ENCODE data around the gene MTHFD1. TPM values are rescaled to one million over a fixed set of nuclear protein-coding genes. Genes with fewer than 3 reads are reported as not detected.
A peak's percentile ranks its signal among the peaks of the same experiment; 100 is the strongest.
"Not testable (repeated sequence)": the region's sequence is repeated elsewhere in the genome, so short reads cannot be mapped to it uniquely, and the experiment has no call there.

The MTHFD1 gene
- total RNA-seq, result 100 to 1,000 TPM; 231 to 238 TPM

DNA sequence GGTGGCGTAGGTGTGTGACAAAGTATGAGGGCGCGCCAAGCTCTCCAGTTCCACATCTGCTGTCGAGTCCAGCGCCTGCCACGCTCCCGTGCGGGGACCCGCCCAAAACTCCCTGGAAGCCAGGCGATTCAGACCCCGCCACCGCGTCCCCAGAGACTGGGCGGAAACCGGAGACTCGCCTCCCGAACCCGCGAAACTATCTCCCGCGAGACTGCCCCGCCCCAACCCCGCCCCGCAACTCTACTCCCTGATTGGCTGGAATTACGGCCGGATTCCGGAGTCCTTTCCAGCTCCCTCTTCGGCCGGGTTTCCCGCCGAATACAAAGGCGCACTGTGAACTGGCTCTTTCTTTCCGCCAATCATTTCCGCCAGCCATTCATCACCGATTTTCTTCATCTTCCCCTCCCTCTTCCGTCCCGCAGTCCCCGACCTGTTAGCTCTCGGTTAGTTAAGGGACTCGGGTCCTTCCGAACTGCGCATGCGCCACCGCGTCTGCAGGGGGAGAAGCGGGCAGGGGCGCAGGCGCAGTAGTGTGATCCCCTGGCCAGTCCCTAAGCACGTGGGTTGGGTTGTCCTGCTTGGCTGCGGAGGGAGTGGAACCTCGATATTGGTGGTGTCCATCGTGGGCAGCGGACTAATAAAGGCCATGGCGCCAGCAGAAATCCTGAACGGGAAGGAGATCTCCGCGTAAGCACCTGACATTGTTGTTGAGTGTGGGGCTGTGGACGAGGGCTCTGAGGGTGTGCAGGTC lies at the start of gene MTHFD1:
MTHFD1 (plus strand) TSS at position 572 of the 751 bp plus-strand sequence; CDS start at position 647, 75 bp downstream.
- Mint-ChIP-seq H3K27me3 (ENCODE audit: low read depth) (no peaks in the 10 kb centered on the region), H3K4me3 (peak within 1 kb of the TSS; percentile 99), H3K9me3 (ENCODE audit: insufficient read depth) (no peaks in the 10 kb centered on the region), H3K4me1 (ENCODE audit: low read depth) (peaks cover 46% of the 10 kb centered on the region), H3K27ac (peak within 1 kb of the TSS; percentile 94), H3K36me3 (ENCODE audit: low read depth) (peaks cover 43% of the 10 kb centered on the region)
- DNase-seq (peak; percentile 99), ATAC-seq (peak; percentile 92)
- ChIA-PET POLR2A (interaction anchor here (0.5 to 4.4 kb wide), 30 partner anchors 9 to 746 kb away, joined by 3 to 55 read pairs (median 4); partner anchors contain the start of genes AKAP5, HSPA2, WDR89 and ZBTB1), CTCF (interaction anchor here (0.8 to 3.2 kb wide), 12 partner anchors 16 to 618 kb away, joined by 3 to 14 read pairs (median 4); partner anchors contain the start of gene ZBTB1)

DNA sequence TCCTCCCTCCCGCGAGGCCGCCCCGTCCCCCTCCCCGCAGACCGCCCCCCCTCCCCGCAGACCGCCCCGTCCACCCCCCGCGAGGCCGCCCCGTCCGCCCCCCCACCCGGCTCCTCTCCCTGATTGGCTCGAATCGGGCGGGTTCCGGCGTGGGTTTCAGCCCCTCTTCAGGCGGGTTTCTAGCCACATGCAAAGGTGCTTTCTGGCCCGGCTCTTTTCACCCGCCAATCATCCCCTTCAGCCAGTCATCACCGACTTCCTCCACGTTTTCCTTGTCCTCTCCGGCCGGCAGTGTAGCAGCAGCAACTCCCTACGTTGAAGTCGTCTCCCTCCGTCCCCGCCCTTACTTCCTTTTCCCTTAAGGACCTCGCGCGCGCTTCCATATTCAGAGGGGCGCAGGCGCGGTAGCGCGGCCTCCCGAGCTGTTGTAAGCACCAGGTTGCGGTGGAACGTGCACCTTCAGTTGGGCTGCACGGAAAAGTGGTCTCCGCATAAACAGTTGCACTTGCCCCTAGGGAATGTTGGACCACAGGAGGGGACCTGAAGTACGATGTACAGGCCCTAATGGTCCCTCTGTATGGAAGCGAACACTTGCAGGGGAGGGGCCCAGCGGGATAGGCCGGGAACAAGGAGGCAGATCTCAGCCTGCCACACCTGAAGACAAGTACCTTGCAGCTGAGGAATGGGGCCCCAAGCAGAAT lies 49.4 kb upstream of the MTHFD1 start:
- Mint-ChIP-seq H3K4me3 (peak overlapping the region; percentile 92), H3K27me3 (ENCODE audit: low read depth) (no peaks in the 10 kb centered on the region), H3K36me3 (ENCODE audit: low read depth) (peaks cover 9% of the 10 kb centered on the region), H3K9me3 (ENCODE audit: insufficient read depth) (no peaks in the 10 kb centered on the region), H3K27ac (peak overlapping the region; percentile 92), H3K4me1 (ENCODE audit: low read depth) (peaks cover 30% of the 10 kb centered on the region)
- peak; percentile 96 for DNase-seq
- peak; percentile 85 for ATAC-seq
- POLR2A ChIA-PET, result interaction anchor here (0.7 to 2.2 kb wide), 10 partner anchors 49 to 861 kb away, joined by 3 to 20 read pairs (median 4); partner anchors contain the start of genes MTHFD1 and ZBTB1
- CTCF ChIA-PET, result interaction anchor here (1.0 to 2.5 kb wide), 5 partner anchors 35 to 172 kb away, joined by 3 to 10 read pairs (median 4); no protein-coding TSS in a partner anchor

DNA sequence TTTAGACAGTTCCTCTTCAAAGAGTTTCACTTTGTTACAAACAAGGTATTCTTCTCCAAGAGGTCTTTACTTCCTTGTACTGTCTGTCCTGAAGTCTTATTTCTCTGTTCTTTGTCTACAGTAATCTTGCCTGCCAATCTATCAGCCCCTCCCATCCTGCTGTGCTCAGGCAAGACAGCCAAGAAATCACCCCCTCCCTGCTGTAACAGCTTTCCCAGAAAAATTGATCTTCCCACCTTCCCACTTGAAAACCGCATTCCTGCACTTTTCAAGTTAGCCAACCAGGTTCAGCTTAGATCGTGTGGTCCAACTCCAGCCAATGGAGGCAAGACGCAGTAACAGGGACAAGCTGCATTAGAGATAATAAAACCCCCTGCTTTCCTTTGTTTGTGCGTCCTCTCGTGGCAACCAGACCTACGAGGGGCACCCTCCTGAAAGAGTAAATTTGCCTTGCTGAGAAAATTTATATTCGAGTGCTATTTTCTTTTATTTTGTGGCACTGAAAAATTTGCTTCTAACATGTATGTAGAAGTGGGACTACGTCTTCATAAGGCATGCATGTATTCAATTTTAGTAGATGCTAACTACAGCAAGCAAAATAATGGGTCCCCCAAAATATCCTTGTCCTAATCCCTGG lies 47.5 kb upstream of the MTHFD1 start:
- H3K27ac Mint-ChIP-seq, result no peak overlapping the region
- CTCF ChIA-PET, result interaction anchor here (1.2 to 1.8 kb wide), 2 partner anchors 34 to 89 kb away, joined by 3 to 4 read pairs; no protein-coding TSS in a partner anchor
- POLR2A ChIA-PET, result interaction anchor here (0.6 kb wide), 1 partner anchor 1871 kb away, joined by 4 read pairs; no protein-coding TSS in a partner anchor

DNA sequence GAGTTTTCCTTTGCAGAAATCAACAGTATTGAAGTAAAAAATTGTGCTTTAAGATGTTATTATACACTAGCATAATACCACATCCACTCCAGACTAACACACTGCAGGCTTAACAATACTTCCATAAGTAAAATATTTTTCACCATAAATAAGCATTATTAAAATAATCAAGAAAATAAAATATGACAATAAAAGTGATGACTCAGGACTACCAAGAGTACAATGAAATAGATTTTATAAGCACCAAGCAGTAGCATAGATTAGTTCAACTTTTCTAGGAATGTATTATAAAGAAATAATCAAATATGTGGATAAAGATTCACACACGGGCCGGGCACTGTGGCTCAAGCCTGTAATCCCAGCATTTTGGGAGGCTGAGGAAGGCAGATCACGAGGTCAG lies 40.4 kb upstream of the MTHFD1 start:
- no peaks in the 10 kb centered on the region for H3K36me3 Mint-ChIP-seq (ENCODE audit: low read depth)
- DNase-seq (no peak), ATAC-seq (no peak)
- H3K27ac Mint-ChIP-seq, result no peak overlapping the region
- peaks cover 5% of the 10 kb centered on the region for H3K4me1 Mint-ChIP-seq (ENCODE audit: low read depth)
- CTCF ChIA-PET, result no interaction called here
- H3K27me3 Mint-ChIP-seq (ENCODE audit: low read depth), result no peaks in the 10 kb centered on the region
- H3K4me3 Mint-ChIP-seq, result no peak overlapping the region
- POLR2A ChIA-PET, result no interaction called here
- no peaks in the 10 kb centered on the region for H3K9me3 Mint-ChIP-seq (ENCODE audit: insufficient read depth)

More for the DNA sequence above, 47.5 kb upstream of the MTHFD1 start:
- H3K4me1 Mint-ChIP-seq (ENCODE audit: low read depth), result peaks cover 33% of the 10 kb centered on the region
- H3K9me3 Mint-ChIP-seq (ENCODE audit: insufficient read depth), result no peaks in the 10 kb centered on the region
- no peak overlapping the region for H3K4me3 Mint-ChIP-seq
- ATAC-seq, result no peak
- H3K27me3 Mint-ChIP-seq (ENCODE audit: low read depth), result no peaks in the 10 kb centered on the region
- DNase-seq, result no peak
- H3K36me3 Mint-ChIP-seq (ENCODE audit: low read depth), result peaks cover 9% of the 10 kb centered on the region

DNA sequence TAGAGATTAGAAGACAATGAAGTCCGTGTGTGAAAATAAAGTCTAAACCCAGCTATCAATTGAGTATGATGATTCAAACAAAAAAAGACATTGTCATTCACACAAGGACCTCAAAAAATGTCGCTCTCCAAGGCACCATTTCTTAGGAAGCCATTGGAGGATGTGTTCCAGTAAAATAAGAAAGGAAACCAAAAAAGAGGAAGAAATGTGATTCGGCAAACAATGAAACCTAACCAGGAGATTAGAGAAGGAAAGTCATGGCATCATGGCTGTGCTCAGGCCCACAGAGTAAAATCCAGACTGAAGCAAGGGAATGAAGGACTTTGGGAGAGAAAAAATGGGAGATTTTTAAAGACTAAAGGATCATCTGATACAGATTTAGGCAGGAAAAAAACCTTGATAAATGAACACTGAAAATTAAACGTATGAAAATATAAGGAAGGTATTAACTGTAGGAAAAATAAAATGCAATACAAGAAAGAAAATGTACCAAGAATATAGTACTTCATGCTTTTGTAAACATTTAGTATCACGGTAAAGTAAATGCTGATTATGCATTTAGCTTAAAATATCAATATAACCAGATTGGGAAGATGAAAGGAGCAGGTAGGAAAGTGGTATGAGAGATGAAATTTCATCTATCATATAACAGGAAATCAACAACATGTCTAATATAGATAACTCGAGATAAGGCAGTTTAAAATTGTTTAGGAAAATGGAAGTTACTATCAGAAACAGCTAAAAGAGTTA lies 38.2 kb upstream of the MTHFD1 start:
- Mint-ChIP-seq H3K4me3 (no peak overlapping the region), H3K36me3 (ENCODE audit: low read depth) (no peaks in the 10 kb centered on the region), H3K27me3 (ENCODE audit: low read depth) (no peaks in the 10 kb centered on the region), H3K27ac (no peak overlapping the region), H3K9me3 (ENCODE audit: insufficient read depth) (no peaks in the 10 kb centered on the region), H3K4me1 (ENCODE audit: low read depth) (no peaks in the 10 kb centered on the region)
- ChIA-PET POLR2A (no interaction called here), CTCF (interaction anchor here (0.6 to 1.0 kb wide), 3 partner anchors 16 to 85 kb away, joined by 3 to 4 read pairs (median 3); no protein-coding TSS in a partner anchor)
- DNase-seq, result no peak
- no peak for ATAC-seq

DNA sequence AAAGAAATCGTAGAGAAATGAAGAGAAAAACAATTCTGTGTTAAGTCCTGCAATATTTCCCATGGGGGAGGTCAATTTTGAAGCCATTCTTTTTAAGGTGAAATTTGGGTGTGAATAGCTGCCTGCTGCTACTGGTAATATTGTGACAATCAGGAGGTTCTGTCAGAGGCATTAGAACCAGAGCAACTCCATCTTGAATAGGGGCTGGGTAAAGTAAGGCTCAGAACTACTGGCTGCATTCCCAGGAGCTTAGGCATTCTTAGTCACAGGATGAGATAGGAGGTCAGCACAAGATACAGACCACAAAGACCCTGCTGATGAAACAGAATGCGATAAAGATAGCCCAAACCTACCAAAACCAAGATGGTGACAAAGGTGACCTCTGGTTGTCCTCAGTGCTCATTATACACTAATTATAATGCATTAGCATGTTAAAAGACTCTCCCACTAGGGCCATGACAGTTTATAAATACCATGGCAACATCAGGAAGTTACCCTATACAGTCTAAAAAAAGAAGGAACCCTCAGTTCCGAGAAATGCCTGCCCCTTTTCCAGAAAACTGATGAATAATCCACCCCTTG lies 24.8 kb upstream of the MTHFD1 start:
- no peak for ATAC-seq

DNA sequence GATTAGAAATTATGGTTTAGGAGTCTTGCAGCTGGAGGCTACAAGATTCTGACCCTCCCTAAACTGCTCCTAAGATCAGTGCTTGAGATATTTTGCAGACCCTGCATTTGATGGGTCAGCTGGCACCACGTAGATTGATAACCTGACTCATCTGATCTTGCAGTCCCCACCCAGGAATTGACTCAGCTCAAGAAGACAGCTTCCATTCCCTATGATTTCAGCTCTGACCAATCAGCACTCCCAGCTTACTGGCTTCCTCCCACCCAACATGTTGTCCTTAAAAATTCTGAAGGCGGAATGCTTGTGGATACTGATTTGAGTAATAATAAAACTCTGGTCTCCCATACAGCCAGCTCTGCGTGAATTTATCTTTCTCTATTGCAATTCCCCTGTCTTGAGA lies 23.2 kb upstream of the MTHFD1 start:
- Mint-ChIP-seq H3K27me3 (ENCODE audit: low read depth) (no peaks in the 10 kb centered on the region), H3K27ac (no peak overlapping the region), H3K36me3 (ENCODE audit: low read depth) (no peaks in the 10 kb centered on the region), H3K9me3 (ENCODE audit: insufficient read depth) (no peaks in the 10 kb centered on the region), H3K4me3 (no peak overlapping the region), H3K4me1 (ENCODE audit: low read depth) (no peaks in the 10 kb centered on the region)
- ATAC-seq (no peak), DNase-seq (no peak)
- ChIA-PET CTCF (no interaction called here), POLR2A (no interaction called here)

More for the DNA sequence above, 24.8 kb upstream of the MTHFD1 start:
- Mint-ChIP-seq H3K9me3 (ENCODE audit: insufficient read depth) (no peaks in the 10 kb centered on the region), H3K27ac (no peak overlapping the region), H3K4me1 (ENCODE audit: low read depth) (no peaks in the 10 kb centered on the region), H3K36me3 (ENCODE audit: low read depth) (no peaks in the 10 kb centered on the region), H3K27me3 (ENCODE audit: low read depth) (no peaks in the 10 kb centered on the region), H3K4me3 (no peak overlapping the region)
- POLR2A ChIA-PET, result no interaction called here
- no peak for DNase-seq
- CTCF ChIA-PET, result interaction anchor here (1.5 to 1.7 kb wide), 2 partner anchors 19 to 60 kb away, joined by 3 to 4 read pairs; no protein-coding TSS in a partner anchor

DNA sequence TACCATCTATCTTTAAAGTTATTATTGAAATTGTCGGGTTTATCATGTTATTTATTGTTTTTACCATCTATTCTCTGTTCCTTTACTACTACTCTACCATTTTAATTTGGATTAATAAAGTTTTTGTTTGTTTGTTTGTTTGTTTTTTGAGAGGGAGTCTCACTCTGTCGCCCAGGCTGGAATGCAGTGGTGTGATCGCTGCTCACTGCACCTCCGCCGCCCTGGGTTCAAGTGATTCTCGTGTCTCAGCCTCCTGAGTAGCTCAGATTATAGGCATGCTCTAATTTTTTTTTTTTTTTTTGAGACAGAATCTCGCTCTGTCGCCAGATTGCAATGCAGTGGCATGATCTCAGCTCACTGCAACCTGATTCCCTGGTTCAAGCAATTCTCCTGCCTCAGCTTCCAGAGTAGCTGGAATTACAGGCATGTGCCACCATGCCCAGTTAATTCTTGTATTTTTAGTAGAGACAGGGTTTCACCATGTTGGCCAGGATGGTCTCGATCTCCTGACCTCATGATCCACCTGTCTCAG lies 22.7 kb upstream of the MTHFD1 start:
- H3K9me3 Mint-ChIP-seq (ENCODE audit: insufficient read depth); DNase-seq; POLR2A ChIA-PET; H3K4me3 Mint-ChIP-seq; H3K27ac Mint-ChIP-seq; CTCF ChIA-PET; ATAC-seq; H3K4me1 Mint-ChIP-seq (ENCODE audit: low read depth); H3K36me3 Mint-ChIP-seq (ENCODE audit: low read depth); H3K27me3 Mint-ChIP-seq (ENCODE audit: low read depth): not testable (repeated sequence)

DNA sequence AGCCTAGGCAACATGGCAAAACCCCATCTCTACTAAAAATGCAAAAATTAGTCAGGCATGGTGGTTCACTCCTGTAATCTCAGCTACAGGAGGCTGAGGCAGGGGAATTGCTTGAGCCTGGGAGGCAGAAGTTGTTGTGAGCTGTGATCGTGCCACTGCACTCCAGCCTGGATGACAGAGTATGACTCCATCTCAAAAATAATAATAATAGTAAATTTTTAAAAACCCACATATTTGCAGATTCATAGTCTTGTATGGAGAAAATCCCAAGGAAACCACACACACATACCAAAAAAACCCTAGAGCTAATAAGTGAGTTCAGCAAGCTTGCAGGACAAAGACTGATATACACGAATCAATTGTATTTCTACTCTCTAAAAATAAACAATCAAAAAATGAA lies 19.0 kb upstream of the MTHFD1 start:
- DNase-seq, result no peak
- H3K4me3 Mint-ChIP-seq, result no peak overlapping the region
- no peaks in the 10 kb centered on the region for H3K4me1 Mint-ChIP-seq (ENCODE audit: low read depth)
- no peaks in the 10 kb centered on the region for H3K27me3 Mint-ChIP-seq (ENCODE audit: low read depth)
- ChIA-PET CTCF (interaction anchor here (0.6 kb wide), 1 partner anchor 523 kb away, joined by 3 read pairs; no protein-coding TSS in a partner anchor), POLR2A (interaction anchor here (1.0 kb wide), 1 partner anchor 18 kb away, joined by 3 read pairs; no protein-coding TSS in a partner anchor)
- no peak for ATAC-seq
- H3K9me3 Mint-ChIP-seq (ENCODE audit: insufficient read depth), result no peaks in the 10 kb centered on the region
- no peak overlapping the region for H3K27ac Mint-ChIP-seq
- no peaks in the 10 kb centered on the region for H3K36me3 Mint-ChIP-seq (ENCODE audit: low read depth)

DNA sequence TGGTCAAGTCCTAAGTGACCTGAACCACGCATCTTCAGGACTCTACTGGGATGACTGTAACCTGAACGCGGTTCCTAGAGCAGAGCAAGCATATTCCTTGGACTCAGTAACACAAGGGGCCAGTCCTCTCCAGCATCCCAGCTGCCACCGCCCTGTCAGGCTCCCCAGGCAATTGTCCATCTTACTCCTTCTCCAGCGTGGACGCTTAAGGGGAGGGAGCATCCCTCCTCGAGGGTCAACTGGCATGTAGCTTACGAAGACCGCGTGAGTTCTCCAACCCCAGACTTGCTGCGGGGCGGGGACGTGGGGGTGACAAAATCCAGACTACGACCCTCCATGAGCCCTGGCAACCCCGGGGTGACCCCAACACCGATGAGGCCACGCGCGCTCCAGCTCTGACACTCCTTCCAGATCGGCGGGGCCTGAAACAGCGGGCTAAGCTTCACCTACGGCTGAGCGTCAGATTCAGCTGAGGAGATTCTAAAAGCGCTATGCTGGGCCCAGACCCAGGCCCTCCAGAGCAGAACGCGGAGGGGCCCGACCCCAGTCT lies 846 bp upstream of the MTHFD1 start:
- H3K36me3 Mint-ChIP-seq (ENCODE audit: low read depth), result peaks cover 37% of the 10 kb centered on the region
- ChIA-PET POLR2A (interaction anchor here (0.6 to 4.4 kb wide), 29 partner anchors 8 to 745 kb away, joined by 3 to 55 read pairs (median 3); partner anchors contain the start of genes AKAP5, HSPA2, WDR89 and ZBTB1), CTCF (interaction anchor here (0.8 to 3.2 kb wide), 12 partner anchors 43 to 617 kb away, joined by 3 to 14 read pairs (median 6); partner anchors contain the start of genes HSPA2 and ZBTB1)
- no peaks in the 10 kb centered on the region for H3K9me3 Mint-ChIP-seq (ENCODE audit: insufficient read depth)
- no peaks in the 10 kb centered on the region for H3K27me3 Mint-ChIP-seq (ENCODE audit: low read depth)
- H3K4me1 Mint-ChIP-seq (ENCODE audit: low read depth), result peaks cover 40% of the 10 kb centered on the region
- ATAC-seq, result peak; percentile 0
- H3K27ac Mint-ChIP-seq, result peak overlapping the region; percentile 94
- peak overlapping the region; percentile 99 for H3K4me3 Mint-ChIP-seq
- DNase-seq, result no peak
